Amniotic stem cell (primary cell): ENCODE results near the gene MC3R.

Source experiments
- DNase-seq: peaks from one replicate; lab custom pipeline; 2025; lab: John Stamatoyannopoulos, UW

Gene MC3R

DNA sequence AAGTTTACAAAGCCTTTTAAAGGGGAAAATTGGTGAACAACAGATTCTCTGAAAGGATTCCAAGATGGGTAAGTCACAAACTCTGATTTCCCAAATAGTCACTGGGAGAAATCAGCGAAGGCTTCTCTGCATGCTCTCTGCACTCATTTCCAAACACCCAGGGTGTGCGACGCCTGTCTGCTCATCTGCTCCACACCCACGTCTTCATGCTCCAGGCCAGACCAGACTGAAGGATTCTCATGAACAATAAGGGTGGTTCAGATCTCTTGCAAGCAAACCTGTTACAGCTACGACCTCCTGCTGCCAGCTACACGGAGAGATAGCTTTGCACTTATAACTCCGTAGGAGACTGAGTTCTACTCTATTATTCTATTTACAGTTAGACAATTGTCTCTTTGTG, 1.4 kb downstream of the MC3R start:
- no peak for DNase-seq

- no peak for DNase-seq
These were observed 9.1 kb downstream of the MC3R start for GRCh38 chr20:56257604-56258003.

DNA sequence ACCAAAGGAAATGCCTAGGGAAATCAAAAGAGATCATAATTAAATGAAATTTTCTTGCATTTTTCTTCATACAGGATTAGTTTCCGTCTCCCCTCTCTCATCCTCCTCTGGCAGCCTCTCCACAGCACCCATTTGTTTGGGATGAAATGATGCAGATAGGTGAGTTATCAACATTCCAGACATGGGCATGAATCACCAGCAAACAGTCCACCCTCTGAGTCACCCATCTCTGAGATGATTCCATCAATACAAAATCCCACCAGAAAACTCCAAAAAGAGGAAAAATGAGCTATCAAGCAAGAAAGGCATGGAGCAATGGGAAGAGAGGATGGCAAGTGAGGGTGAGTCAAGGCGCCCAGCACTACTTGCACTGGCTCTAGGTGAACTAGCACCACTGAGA, 11.4 kb downstream of the MC3R start:
- DNase-seq: no peak

- no peak for DNase-seq
These were observed 20.0 kb downstream of the MC3R start for GRCh38 chr20:56268536-56268935.

- no peak for DNase-seq
These were observed 23.4 kb downstream of the MC3R start for GRCh38 chr20:56271974-56272373.

DNA sequence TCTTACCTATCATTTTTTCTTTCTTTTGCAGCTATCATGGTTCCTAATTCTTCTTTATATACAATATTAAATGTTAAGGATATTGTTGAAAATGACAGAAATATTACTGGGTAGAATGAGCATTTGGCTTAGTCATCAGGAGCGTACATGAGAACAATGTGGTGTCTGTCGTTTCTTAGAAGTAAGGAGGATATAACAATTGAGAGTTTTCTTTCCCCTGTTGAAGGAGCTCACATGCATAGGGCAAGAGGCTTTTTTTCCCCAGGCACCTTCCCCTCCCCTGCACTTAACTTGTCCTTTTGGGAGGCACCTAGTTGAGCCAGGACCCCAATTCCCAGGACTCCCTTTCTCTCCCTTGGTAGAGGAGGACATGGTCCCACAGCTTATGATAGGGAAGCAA, 25.0 kb downstream of the MC3R start:
- no peak for DNase-seq

- no peak for DNase-seq
These were observed 25.6 kb downstream of the MC3R start for GRCh38 chr20:56274156-56274555.

- DNase-seq: no peak
These were observed 29.7 kb downstream of the MC3R start for GRCh38 chr20:56278196-56278595.

GRCh38 chr20:56285496-56285895, 37.0 kb downstream of the MC3R start:
- DNase-seq: no peak

DNA sequence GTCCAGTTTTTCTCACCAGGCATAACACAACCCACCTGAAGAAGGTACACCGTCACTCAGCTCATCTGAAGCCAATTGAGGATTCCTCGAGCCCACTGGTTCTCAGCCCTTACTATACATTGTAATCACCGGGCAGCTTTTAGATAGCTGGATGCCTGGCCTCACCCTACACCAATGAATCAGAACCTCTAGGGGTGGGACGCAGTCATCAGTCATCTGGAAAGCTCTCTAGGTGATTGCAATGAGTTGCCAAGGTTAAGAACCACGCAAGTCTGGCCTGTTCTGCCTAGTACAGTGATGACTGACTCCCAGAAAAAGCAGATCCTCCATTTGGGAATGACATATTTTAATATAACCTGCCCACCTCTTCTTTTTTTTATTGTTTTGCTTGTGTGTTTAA, 41.1 kb downstream of the MC3R start:
- DNase-seq: no peak

DNA sequence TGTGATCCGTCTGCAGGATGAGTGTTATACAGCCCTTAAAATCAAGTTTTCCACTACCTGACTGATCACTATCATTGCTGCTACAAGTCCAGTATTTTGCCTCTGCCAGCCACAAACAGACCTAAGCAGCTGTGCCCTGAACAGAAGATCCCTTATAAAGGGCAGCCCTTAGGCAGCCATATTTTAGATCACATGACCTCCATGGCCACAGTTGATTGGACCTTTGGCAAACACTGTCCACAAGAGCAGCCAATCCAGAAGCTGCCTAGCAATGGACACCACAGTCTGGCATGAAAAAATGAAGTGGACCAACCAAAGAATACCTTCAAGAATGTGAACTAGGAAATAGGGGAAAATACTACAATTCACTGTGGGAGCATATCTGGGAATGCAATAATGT, 50.8 kb downstream of the MC3R start:
- no peak for DNase-seq
